NB4 (cell line): ENCODE measurements around the gene TMEM86A.

Source experiments
- MYC ChIP-seq: IDR thresholded peaks from 2 replicates; pipeline ENCODE4 v1.6.1; 2011; ENCODE audit warnings: low read depth, low read length
- POLR2A ChIP-seq: IDR thresholded peaks from 2 replicates; pipeline ENCODE4 v1.6.1; 2011; ENCODE audit warnings: mild to moderate bottlenecking; ENCODE audit not compliant: insufficient read length; ENCODE audit errors: extremely low read depth
- TF ChIP-seq, protein P1 (sequence below): IDR thresholded peaks from one replicate; pipeline ENCODE4 v1.5.1; 2012; ENCODE audit warnings: low read depth, low read length

DNA sequence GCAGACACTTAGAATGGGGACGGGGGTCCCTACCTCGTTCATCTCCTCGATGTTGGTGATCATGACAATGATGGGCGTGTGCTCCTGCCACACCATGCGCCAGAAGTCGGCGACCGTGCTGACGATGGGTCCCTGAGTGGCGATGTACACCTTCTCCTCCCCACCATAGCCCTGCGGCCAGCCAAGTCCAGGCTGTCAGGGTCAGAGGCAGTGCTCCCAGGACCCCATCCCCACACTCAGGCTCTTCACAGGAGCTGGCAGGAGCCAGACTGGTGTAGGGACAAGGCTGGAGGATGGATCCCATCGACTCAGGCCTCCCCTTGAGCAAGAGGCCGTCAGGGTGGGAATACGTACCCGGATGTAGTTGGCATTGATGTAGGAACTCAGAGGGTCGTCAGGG is 34.6 kb downstream of the TMEM86A start:
- TF ChIP-seq, protein P1, sequence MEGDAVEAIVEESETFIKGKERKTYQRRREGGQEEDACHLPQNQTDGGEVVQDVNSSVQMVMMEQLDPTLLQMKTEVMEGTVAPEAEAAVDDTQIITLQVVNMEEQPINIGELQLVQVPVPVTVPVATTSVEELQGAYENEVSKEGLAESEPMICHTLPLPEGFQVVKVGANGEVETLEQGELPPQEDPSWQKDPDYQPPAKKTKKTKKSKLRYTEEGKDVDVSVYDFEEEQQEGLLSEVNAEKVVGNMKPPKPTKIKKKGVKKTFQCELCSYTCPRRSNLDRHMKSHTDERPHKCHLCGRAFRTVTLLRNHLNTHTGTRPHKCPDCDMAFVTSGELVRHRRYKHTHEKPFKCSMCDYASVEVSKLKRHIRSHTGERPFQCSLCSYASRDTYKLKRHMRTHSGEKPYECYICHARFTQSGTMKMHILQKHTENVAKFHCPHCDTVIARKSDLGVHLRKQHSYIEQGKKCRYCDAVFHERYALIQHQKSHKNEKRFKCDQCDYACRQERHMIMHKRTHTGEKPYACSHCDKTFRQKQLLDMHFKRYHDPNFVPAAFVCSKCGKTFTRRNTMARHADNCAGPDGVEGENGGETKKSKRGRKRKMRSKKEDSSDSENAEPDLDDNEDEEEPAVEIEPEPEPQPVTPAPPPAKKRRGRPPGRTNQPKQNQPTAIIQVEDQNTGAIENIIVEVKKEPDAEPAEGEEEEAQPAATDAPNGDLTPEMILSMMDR: no peak
- TF ChIP-seq POLR2A (no peak), MYC (no peak)
